ENCODE results near the gene NPR2. TPM values are rescaled to one million over a fixed set of nuclear protein-coding genes. Genes with fewer than 3 reads are reported as not detected.

The NPR2 gene
- total and polyA plus RNA-seq, 2 experiments from 2014 or later, result 12.2 to 13.9 TPM

GRCh38 chr9:35844628-35845270, 53.4 kb downstream of the NPR2 start:
- 46% methylated on average over 7 of the region's 7 CpGs for WGBS (ENCODE audit: low lambda C conversion rate, missing lambda C conversion rate)
- H3K27me3 ChIP-seq, result no peaks in the 10 kb centered on the region
- TF ChIP-seq CTCF (IDR thresholded peaks at IDR 0.05; ENCODE audit: poor library complexity) (no peak), EZH2 (IDR thresholded peaks at IDR 0.05; ENCODE audit: borderline replicate concordance) (no peak), EZH2phosphoT487 (IDR thresholded peaks at IDR 0.05; ENCODE audit: low read depth, severe bottlenecking, unreplicated experiment) (no peak)
- H3K27ac ChIP-seq, result peak overlapping the region; percentile 74
- no peaks in the 10 kb centered on the region for H4K20me1 ChIP-seq (ENCODE audit: insufficient read depth, poor library complexity, severe bottlenecking)
- H2AFZ ChIP-seq, result no peak overlapping the region
- no peak overlapping the region for H3K4me2 ChIP-seq
- H3K9me3 ChIP-seq (ENCODE audit: low read depth), result no peaks in the 10 kb centered on the region
- no peaks in the 10 kb centered on the region for H3K9me2 ChIP-seq (replicated peaks; ENCODE audit: insufficient read depth)
- H3K4me1 ChIP-seq (ENCODE audit: insufficient read depth), result peaks cover 24% of the 10 kb centered on the region
- no peak overlapping the region for H3K4me3 ChIP-seq
- no peaks in the 10 kb centered on the region for H3K36me3 ChIP-seq (replicated peaks; ENCODE audit: insufficient read depth, low read depth)
- peak; percentile 76 for DNase-seq (ENCODE audit: low spot score)
- H3K79me2 ChIP-seq, result no peaks in the 10 kb centered on the region

GRCh38 chr9:35845824-35846771, 54.7 kb downstream of the NPR2 start:
- peak overlapping the region; percentile 74 for H3K27ac ChIP-seq

GRCh38 chr9:35847792-35848572, 56.6 kb downstream of the NPR2 start:
- Histone ChIP-seq H2AFZ (no peak overlapping the region), H4K20me1 (ENCODE audit: insufficient read depth, poor library complexity, severe bottlenecking) (no peaks in the 10 kb centered on the region), H3K9me3 (ENCODE audit: low read depth) (no peaks in the 10 kb centered on the region), H3K27ac (no peak overlapping the region), H3K4me1 (ENCODE audit: insufficient read depth) (peaks cover 24% of the 10 kb centered on the region), H3K36me3 (replicated peaks; ENCODE audit: insufficient read depth, low read depth) (no peaks in the 10 kb centered on the region), H3K4me3 (no peak overlapping the region), H3K9me2 (replicated peaks; ENCODE audit: insufficient read depth) (no peaks in the 10 kb centered on the region), H3K79me2 (no peaks in the 10 kb centered on the region), H3K4me2 (no peak overlapping the region), H3K27me3 (no peaks in the 10 kb centered on the region)
- no peak for DNase-seq (ENCODE audit: low spot score)
- no peak for TF ChIP-seq EZH2 (IDR thresholded peaks at IDR 0.05; ENCODE audit: borderline replicate concordance)
- TF ChIP-seq EZH2phosphoT487 (IDR thresholded peaks at IDR 0.05; ENCODE audit: low read depth, severe bottlenecking, unreplicated experiment), result no peak
- no peak for TF ChIP-seq CTCF (IDR thresholded peaks at IDR 0.05; ENCODE audit: poor library complexity)
- WGBS (ENCODE audit: low lambda C conversion rate, missing lambda C conversion rate), result 90% methylated on average over 4 of the region's 4 CpGs

More at GRCh38 chr9:35845824-35846771, 54.7 kb downstream of the NPR2 start:
- no peaks in the 10 kb centered on the region for H4K20me1 ChIP-seq (ENCODE audit: insufficient read depth, poor library complexity, severe bottlenecking)
- peaks cover 24% of the 10 kb centered on the region for H3K4me1 ChIP-seq (ENCODE audit: insufficient read depth)
- no peaks in the 10 kb centered on the region for H3K9me3 ChIP-seq (ENCODE audit: low read depth)
- H3K4me3 ChIP-seq, result no peak overlapping the region
- WGBS (ENCODE audit: low lambda C conversion rate, missing lambda C conversion rate), result 47% methylated on average over 22 of the region's 53 CpGs
- H3K36me3 ChIP-seq (replicated peaks; ENCODE audit: insufficient read depth, low read depth), result no peaks in the 10 kb centered on the region
- no peaks in the 10 kb centered on the region for H3K79me2 ChIP-seq
- no peaks in the 10 kb centered on the region for H3K9me2 ChIP-seq (replicated peaks; ENCODE audit: insufficient read depth)
- TF ChIP-seq EZH2phosphoT487 (IDR thresholded peaks at IDR 0.05; ENCODE audit: low read depth, severe bottlenecking, unreplicated experiment) (no peak), CTCF (IDR thresholded peaks at IDR 0.05; ENCODE audit: poor library complexity) (no peak), EZH2 (IDR thresholded peaks at IDR 0.05; ENCODE audit: borderline replicate concordance) (no peak)
- no peaks in the 10 kb centered on the region for H3K27me3 ChIP-seq
- no peak overlapping the region for H2AFZ ChIP-seq
- peak; percentile 55 for DNase-seq (ENCODE audit: low spot score)
- peak overlapping the region; percentile 68 for H3K4me2 ChIP-seq

All from hepatocyte (in vitro differentiated cells).